ENCODE data around the gene CALHM3.
"Not testable (repeated sequence)": the region's sequence is repeated elsewhere in the genome, so short reads cannot be mapped to it uniquely, and the experiment has no call there.

CALHM3 gene

GRCh38 chr10:103479135-103479534, at the start of gene CALHM3:
CALHM3 (minus strand) TSS chr10:103479240; CDS start chr10:103479032, 208 bp downstream.
- no peak within 1 kb of the TSS for H3K27ac ChIP-seq (ENCODE audit: low read depth, low read length)
- no peaks in the 10 kb centered on the region for H3K36me3 ChIP-seq (ENCODE audit: control insufficient read depth, insufficient read depth, low read length)
- H3K9me3 ChIP-seq (ENCODE audit: control insufficient read depth, insufficient read depth, low read length) = no peaks in the 10 kb centered on the region
- peaks cover 10% of the 10 kb centered on the region for H3K4me1 ChIP-seq (ENCODE audit: control insufficient read depth, insufficient read depth, low read length)
- H3K4me3 ChIP-seq (ENCODE audit: low read depth, low read length) = no peak within 1 kb of the TSS
- H3K27me3 ChIP-seq (ENCODE audit: control insufficient read depth, insufficient read depth, low read length) = no peaks in the 10 kb centered on the region
- H3K9ac ChIP-seq (ENCODE audit: low read depth, low read length) = no peak within 1 kb of the TSS

DNA sequence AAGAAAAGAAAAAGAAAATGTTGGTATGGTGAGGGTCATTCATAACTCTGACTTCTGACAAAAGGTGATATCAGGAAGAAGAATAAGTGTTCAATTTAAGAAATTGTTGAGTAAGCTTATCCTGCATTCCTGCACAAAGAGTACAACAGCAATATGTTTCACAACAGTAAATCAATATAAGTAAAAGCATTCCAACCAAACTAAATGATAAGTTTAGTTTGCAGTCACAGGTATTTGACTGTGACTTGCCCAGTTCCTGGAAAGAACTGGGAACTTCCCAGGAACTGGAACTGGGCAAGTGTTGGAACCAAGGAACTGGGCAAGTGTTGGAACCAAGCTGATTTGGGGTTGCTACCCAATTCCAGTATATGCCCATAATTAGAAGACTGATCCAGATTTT, 49.5 kb upstream of the CALHM3 start:
- H3K9me3 ChIP-seq (ENCODE audit: control insufficient read depth, insufficient read depth, low read length) = peaks cover 14% of the 10 kb centered on the region
- H3K4me1 ChIP-seq (ENCODE audit: control insufficient read depth, insufficient read depth, low read length) = no peaks in the 10 kb centered on the region
- no peaks in the 10 kb centered on the region for H3K27me3 ChIP-seq (ENCODE audit: control insufficient read depth, insufficient read depth, low read length)
- no peak overlapping the region for H3K9ac ChIP-seq (ENCODE audit: low read depth, low read length)
- H3K27ac ChIP-seq (ENCODE audit: low read depth, low read length) = no peak overlapping the region
- H3K4me3 ChIP-seq (ENCODE audit: low read depth, low read length) = no peak overlapping the region
- no peaks in the 10 kb centered on the region for H3K36me3 ChIP-seq (ENCODE audit: control insufficient read depth, insufficient read depth, low read length)

DNA sequence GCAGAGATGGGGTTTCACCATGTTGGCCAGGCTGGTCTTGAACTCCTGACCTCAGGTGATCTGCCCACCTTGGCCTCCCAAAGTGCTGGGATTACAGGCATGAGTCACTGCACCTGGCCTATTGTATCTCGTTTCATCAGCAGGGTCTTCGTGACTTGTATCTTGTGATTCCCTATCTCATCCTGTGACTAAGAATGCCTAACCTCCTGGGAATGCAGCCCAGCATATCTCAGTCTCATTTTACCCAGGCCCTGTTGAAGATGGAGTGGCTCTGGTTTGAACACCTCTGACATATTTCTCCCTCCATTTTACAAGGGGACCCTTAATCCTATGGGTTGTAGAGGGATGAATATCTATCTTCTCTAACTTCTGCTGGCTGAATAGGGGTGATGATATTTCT, 48.4 kb upstream of the CALHM3 start:
- H3K27me3 ChIP-seq (ENCODE audit: control insufficient read depth, insufficient read depth, low read length); H3K4me1 ChIP-seq (ENCODE audit: control insufficient read depth, insufficient read depth, low read length); H3K36me3 ChIP-seq (ENCODE audit: control insufficient read depth, insufficient read depth, low read length); H3K4me3 ChIP-seq (ENCODE audit: low read depth, low read length); H3K9ac ChIP-seq (ENCODE audit: low read depth, low read length): not testable (repeated sequence)
- Histone ChIP-seq H3K9me3 (ENCODE audit: control insufficient read depth, insufficient read depth, low read length) (peaks cover 14% of the 10 kb centered on the region), H3K27ac (ENCODE audit: low read depth, low read length) (peak overlapping the region; percentile 40)

GRCh38 chr10:103525901-103526300, 46.9 kb upstream of the CALHM3 start:
- H3K27me3 ChIP-seq (ENCODE audit: control insufficient read depth, insufficient read depth, low read length) = no peaks in the 10 kb centered on the region

DNA sequence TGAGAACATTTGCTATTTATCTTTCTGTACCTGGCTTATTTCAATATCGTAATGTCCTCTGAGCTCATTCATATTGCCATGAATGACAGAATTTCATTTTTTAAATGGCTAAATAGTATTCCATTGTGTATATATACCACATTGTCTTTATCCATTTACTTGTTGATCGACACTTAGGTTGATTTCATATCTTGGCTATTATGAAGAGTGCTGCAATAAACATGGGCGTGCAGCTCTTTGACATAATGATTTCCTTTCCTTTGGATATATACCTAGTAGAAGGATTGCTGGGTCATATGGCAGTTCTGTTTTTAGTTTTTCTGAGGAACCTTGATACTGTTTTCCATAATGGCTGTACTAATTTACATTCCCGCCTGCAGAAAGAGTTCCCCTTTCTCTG, 44.6 kb upstream of the CALHM3 start:
- no peak overlapping the region for H3K4me3 ChIP-seq (ENCODE audit: low read depth, low read length)
- H3K27ac ChIP-seq (ENCODE audit: low read depth, low read length) = no peak overlapping the region
- H3K9me3 ChIP-seq (ENCODE audit: control insufficient read depth, insufficient read depth, low read length) = no peaks in the 10 kb centered on the region
- no peaks in the 10 kb centered on the region for H3K4me1 ChIP-seq (ENCODE audit: control insufficient read depth, insufficient read depth, low read length)
- no peaks in the 10 kb centered on the region for H3K36me3 ChIP-seq (ENCODE audit: control insufficient read depth, insufficient read depth, low read length)
- no peak overlapping the region for H3K9ac ChIP-seq (ENCODE audit: low read depth, low read length)
- no peaks in the 10 kb centered on the region for H3K27me3 ChIP-seq (ENCODE audit: control insufficient read depth, insufficient read depth, low read length)

More at GRCh38 chr10:103525901-103526300, 46.9 kb upstream of the CALHM3 start:
- Histone ChIP-seq H3K9me3 (ENCODE audit: control insufficient read depth, insufficient read depth, low read length) (peaks cover 14% of the 10 kb centered on the region), H3K4me3 (ENCODE audit: low read depth, low read length) (no peak overlapping the region), H3K36me3 (ENCODE audit: control insufficient read depth, insufficient read depth, low read length) (no peaks in the 10 kb centered on the region), H3K9ac (ENCODE audit: low read depth, low read length) (no peak overlapping the region), H3K4me1 (ENCODE audit: control insufficient read depth, insufficient read depth, low read length) (no peaks in the 10 kb centered on the region), H3K27ac (ENCODE audit: low read depth, low read length) (no peak overlapping the region)

- not testable (repeated sequence) for H3K9me3 ChIP-seq (ENCODE audit: control insufficient read depth, insufficient read depth, low read length); H3K27me3 ChIP-seq (ENCODE audit: control insufficient read depth, insufficient read depth, low read length); H3K4me3 ChIP-seq (ENCODE audit: low read depth, low read length); H3K36me3 ChIP-seq (ENCODE audit: control insufficient read depth, insufficient read depth, low read length); H3K4me1 ChIP-seq (ENCODE audit: control insufficient read depth, insufficient read depth, low read length); H3K27ac ChIP-seq (ENCODE audit: low read depth, low read length); H3K9ac ChIP-seq (ENCODE audit: low read depth, low read length)
Measured at GRCh38 chr10:103522006-103522405, 43.0 kb upstream of the CALHM3 start.

- Histone ChIP-seq H3K36me3 (ENCODE audit: control insufficient read depth, insufficient read depth, low read length) (no peaks in the 10 kb centered on the region), H3K4me1 (ENCODE audit: control insufficient read depth, insufficient read depth, low read length) (no peaks in the 10 kb centered on the region), H3K9ac (ENCODE audit: low read depth, low read length) (no peak overlapping the region), H3K27ac (ENCODE audit: low read depth, low read length) (no peak overlapping the region), H3K9me3 (ENCODE audit: control insufficient read depth, insufficient read depth, low read length) (no peaks in the 10 kb centered on the region), H3K4me3 (ENCODE audit: low read depth, low read length) (no peak overlapping the region), H3K27me3 (ENCODE audit: control insufficient read depth, insufficient read depth, low read length) (no peaks in the 10 kb centered on the region; the same call in 1 of the 2 replicates)
Measured at GRCh38 chr10:103519798-103520197, 40.8 kb upstream of the CALHM3 start.

- H3K27me3 ChIP-seq (ENCODE audit: control insufficient read depth, insufficient read depth, low read length) = no peaks in the 10 kb centered on the region; the same call in 1 of the 2 replicates
- H3K4me1 ChIP-seq (ENCODE audit: control insufficient read depth, insufficient read depth, low read length) = no peaks in the 10 kb centered on the region
Measured at GRCh38 chr10:103517234-103518085, 38.4 kb upstream of the CALHM3 start.

DNA sequence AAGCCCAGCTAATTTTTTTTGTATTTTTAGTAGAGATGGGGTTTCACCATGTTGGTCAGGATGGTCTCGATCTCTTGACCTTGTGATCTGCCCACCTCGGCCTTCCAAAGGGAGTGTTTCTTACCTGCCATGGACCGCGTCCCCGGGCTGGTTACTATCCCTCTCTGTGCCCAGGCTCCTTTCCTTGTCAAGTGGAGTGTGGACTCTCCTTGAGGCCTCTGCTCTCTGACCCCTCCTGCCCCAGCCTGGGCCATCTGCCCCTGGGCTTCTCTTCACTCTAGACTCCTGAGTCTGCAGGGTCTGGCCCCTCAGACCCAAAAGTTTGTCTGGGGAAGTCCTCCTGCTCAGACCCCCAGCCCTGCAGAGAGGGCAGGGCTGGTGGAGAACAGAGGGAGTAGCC, 35.2 kb upstream of the CALHM3 start:
- no peaks in the 10 kb centered on the region for H3K9me3 ChIP-seq (ENCODE audit: control insufficient read depth, insufficient read depth, low read length)
- H3K9ac ChIP-seq (ENCODE audit: low read depth, low read length) = no peak overlapping the region
- H3K27me3 ChIP-seq (ENCODE audit: control insufficient read depth, insufficient read depth, low read length) = no peaks in the 10 kb centered on the region; the same call in 1 of the 2 replicates
- H3K27ac ChIP-seq (ENCODE audit: low read depth, low read length) = no peak overlapping the region
- H3K4me1 ChIP-seq (ENCODE audit: control insufficient read depth, insufficient read depth, low read length) = no peaks in the 10 kb centered on the region
- H3K4me3 ChIP-seq (ENCODE audit: low read depth, low read length) = no peak overlapping the region
- no peaks in the 10 kb centered on the region for H3K36me3 ChIP-seq (ENCODE audit: control insufficient read depth, insufficient read depth, low read length)

More at GRCh38 chr10:103517234-103518085, 38.4 kb upstream of the CALHM3 start:
- H3K27ac ChIP-seq (ENCODE audit: low read depth, low read length) = no peak overlapping the region
- no peaks in the 10 kb centered on the region for H3K36me3 ChIP-seq (ENCODE audit: control insufficient read depth, insufficient read depth, low read length)
- H3K9ac ChIP-seq (ENCODE audit: low read depth, low read length) = no peak overlapping the region
- no peaks in the 10 kb centered on the region for H3K9me3 ChIP-seq (ENCODE audit: control insufficient read depth, insufficient read depth, low read length)
- H3K4me3 ChIP-seq (ENCODE audit: low read depth, low read length) = no peak overlapping the region

- H3K27ac ChIP-seq (ENCODE audit: low read depth, low read length) = no peak overlapping the region
- no peaks in the 10 kb centered on the region; the same call in 1 of the 2 replicates for H3K27me3 ChIP-seq (ENCODE audit: control insufficient read depth, insufficient read depth, low read length)
- no peaks in the 10 kb centered on the region for H3K9me3 ChIP-seq (ENCODE audit: control insufficient read depth, insufficient read depth, low read length)
- H3K36me3 ChIP-seq (ENCODE audit: control insufficient read depth, insufficient read depth, low read length) = no peaks in the 10 kb centered on the region
- no peak overlapping the region for H3K4me3 ChIP-seq (ENCODE audit: low read depth, low read length)
- H3K9ac ChIP-seq (ENCODE audit: low read depth, low read length) = no peak overlapping the region
- no peaks in the 10 kb centered on the region for H3K4me1 ChIP-seq (ENCODE audit: control insufficient read depth, insufficient read depth, low read length)
Measured at GRCh38 chr10:103513380-103514060, 34.5 kb upstream of the CALHM3 start.

Data from HUES48 (cell line).